ENCODE results near the gene PLEKHM2. TPM values are rescaled to one million over a fixed set of nuclear protein-coding genes. Genes with fewer than 3 reads are reported as not detected.

The PLEKHM2 gene
- total and polyA plus RNA-seq, 2 of the 8 experiments (the other 6 are each of a cell fraction or from before 2014, with no cell fraction given) = 38.3 to 47.6 TPM

DNA sequence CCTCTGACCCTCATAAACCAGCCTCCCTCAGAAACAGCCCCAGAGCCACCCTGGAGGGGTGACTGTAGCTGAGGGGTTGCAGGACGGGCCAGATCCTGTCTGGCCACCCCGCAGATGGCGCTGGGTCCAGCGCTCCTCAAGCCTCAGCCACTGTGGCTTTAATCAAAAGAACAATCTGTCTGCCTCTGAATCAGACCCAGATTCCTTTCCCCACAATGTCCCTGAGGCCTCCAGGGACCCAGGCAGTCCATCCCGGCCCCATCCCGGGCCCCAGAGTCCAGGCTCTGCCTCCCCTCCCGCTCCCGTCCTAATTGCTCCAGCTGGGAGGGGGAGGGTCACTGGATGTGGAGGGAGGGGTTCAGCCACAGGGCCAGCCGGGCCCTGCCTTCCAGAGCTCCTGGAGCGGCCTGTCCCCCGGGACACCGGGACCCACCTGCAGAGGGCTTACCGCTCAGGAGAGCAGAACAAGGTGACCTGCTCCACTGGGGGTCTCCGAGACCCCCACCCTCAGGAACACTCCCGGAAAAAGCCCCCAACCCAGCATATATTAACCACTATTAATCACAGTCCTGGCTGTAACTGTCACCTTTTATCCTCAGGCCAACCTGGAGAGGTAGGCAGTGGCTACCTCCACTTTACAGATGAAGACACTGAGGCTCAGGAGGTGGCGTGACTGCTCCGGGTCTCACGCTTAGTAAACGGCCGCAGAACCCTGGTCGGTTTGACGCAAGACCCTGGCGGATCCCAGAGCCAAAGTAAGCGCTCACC lies 73.6 kb downstream of the PLEKHM2 start (continued):
- no peak for TF ChIP-seq SP1 (IDR thresholded peaks at IDR 0.05; ENCODE audit: low read depth, low read length)
- TF ChIP-seq EGR1 (IDR thresholded peaks at IDR 0.05; ENCODE audit: borderline replicate concordance, low read depth, low read length) = no peak
- TF ChIP-seq, protein P1, sequence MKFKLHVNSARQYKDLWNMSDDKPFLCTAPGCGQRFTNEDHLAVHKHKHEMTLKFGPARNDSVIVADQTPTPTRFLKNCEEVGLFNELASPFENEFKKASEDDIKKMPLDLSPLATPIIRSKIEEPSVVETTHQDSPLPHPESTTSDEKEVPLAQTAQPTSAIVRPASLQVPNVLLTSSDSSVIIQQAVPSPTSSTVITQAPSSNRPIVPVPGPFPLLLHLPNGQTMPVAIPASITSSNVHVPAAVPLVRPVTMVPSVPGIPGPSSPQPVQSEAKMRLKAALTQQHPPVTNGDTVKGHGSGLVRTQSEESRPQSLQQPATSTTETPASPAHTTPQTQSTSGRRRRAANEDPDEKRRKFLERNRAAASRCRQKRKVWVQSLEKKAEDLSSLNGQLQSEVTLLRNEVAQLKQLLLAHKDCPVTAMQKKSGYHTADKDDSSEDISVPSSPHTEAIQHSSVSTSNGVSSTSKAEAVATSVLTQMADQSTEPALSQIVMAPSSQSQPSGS (IDR thresholded peaks at IDR 0.05; ENCODE audit: low read length) = no peak
- TF ChIP-seq RBBP5 (IDR thresholded peaks at IDR 0.05; ENCODE audit: borderline replicate concordance, low read depth, low read length) = no peak; the same call in 1 of the 2 replicates
- no peak for TF ChIP-seq SIX5 (IDR thresholded peaks at IDR 0.05; ENCODE audit: low read depth, low read length)
- no peak for TF ChIP-seq RXRA (IDR thresholded peaks at IDR 0.05; ENCODE audit: insufficient read depth, low read depth, low read length)
- TF ChIP-seq FOSL1 (IDR thresholded peaks at IDR 0.05; ENCODE audit: insufficient read depth, low read depth, low read length) = no peak
- TF ChIP-seq SIN3A (conservative IDR thresholded peaks at IDR 0.05 in 1 of 2, IDR thresholded peaks at IDR 0.05 in 1 of 2; ENCODE audit: low read depth in 1 of 2, low read length in 2 of 2) = peak in 1 of 2 experiments; percentile 49; a peak in 1 of 4 replicates
- peak in 1 of 2 experiments; percentile 77; a peak in 1 of 4 replicates for TF ChIP-seq HDAC2 (IDR thresholded peaks at IDR 0.05; ENCODE audit: borderline replicate concordance in 1 of 2, low read depth in 2 of 2, low read length in 2 of 2)
- TF ChIP-seq, protein P2, sequence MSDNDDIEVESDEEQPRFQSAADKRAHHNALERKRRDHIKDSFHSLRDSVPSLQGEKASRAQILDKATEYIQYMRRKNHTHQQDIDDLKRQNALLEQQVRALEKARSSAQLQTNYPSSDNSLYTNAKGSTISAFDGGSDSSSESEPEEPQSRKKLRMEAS (IDR thresholded peaks at IDR 0.05) = no peak

Measured in H1 (cell line).